ENCODE results near the gene ZNF467. TPM values are rescaled to one million over a fixed set of nuclear protein-coding genes. Genes with fewer than 3 reads are reported as not detected.
A peak's percentile ranks its signal among the peaks of the same experiment; 100 is the strongest.

The ZNF467 gene
- total and polyA plus RNA-seq, 2 donors (not counting 1 experiment from before 2014, with no cell fraction given): 0.39 to 1.1 TPM

GRCh38 chr7:149764481-149765398 is 8.6 kb downstream of the ZNF467 start:
- no peaks in the 10 kb centered on the region for H3K4me1 Mint-ChIP-seq
- TF ChIP-seq EZH2 (IDR thresholded peaks at IDR 0.05; ENCODE audit: borderline replicate concordance, insufficient read depth, low read depth, low read length, poor library complexity, severe bottlenecking) (no peak), CTCF (IDR thresholded peaks at IDR 0.05) (no peak)
- H3K4me3 Mint-ChIP-seq: no peak overlapping the region
- Histone ChIP-seq H3K27me3 (replicated peaks in 1 of 4; ENCODE audit: control extremely low read depth in 1 of 4, control insufficient read depth in 3 of 4, insufficient read depth in 4 of 4, low read length in 3 of 4) (peaks cover 0 to 10% (median 0%) of the 10 kb centered on the region in 4 experiments), H3K4me2 (replicated peaks; ENCODE audit: low read depth, low read length, poor library complexity, severe bottlenecking) (no peak overlapping the region), H2AFZ (ENCODE audit: insufficient read depth, low read depth, low read length, poor library complexity, severe bottlenecking) (no peak overlapping the region), H3K9me3 (ENCODE audit: control extremely low read depth in 1 of 3, control insufficient read depth in 2 of 3, insufficient read depth in 1 of 3, low read length in 2 of 3) (peaks cover 0 to 3% (median 0%) of the 10 kb centered on the region in 3 donors), H4K20me1 (ENCODE audit: control insufficient read depth, insufficient read depth, low read length, poor library complexity, severe bottlenecking) (no peaks in the 10 kb centered on the region), H3K9ac (ENCODE audit: low read length) (no peak overlapping the region), H3K36me3 (replicated peaks in 1 of 2; ENCODE audit: control extremely low read depth in 1 of 2, control insufficient read depth in 1 of 2, extremely low read depth in 1 of 2, insufficient read depth in 2 of 2, low read length in 1 of 2) (no peaks in the 10 kb centered on the region), H3K27ac (ENCODE audit: low read length in 2 of 2) (no peak overlapping the region), H3K4me1 (ENCODE audit: control insufficient read depth in 2 of 2, insufficient read depth in 2 of 2, low read length in 2 of 2) (no peaks in the 10 kb centered on the region), H3K4me3 (ENCODE audit: control extremely low read depth in 1 of 5, extremely low read depth in 1 of 5, insufficient read depth in 1 of 5, low read depth in 2 of 5, low read length in 4 of 5) (no peak overlapping the region), H3K79me2 (ENCODE audit: control insufficient read depth, insufficient read depth, low read length) (no peaks in the 10 kb centered on the region)
- ATAC-seq (ENCODE audit: low read depth): no peak
- no peak overlapping the region for H3K27ac Mint-ChIP-seq
- intact Hi-C loops (cut with micrococcal nuclease): no loop called here
- ChIA-PET POLR2A (no interaction called here), CTCF (no interaction called here)
- no peak for DNase-seq
- H3K9me3 Mint-ChIP-seq (ENCODE audit: insufficient read depth): no peaks in the 10 kb centered on the region
- WGBS (ENCODE audit: insufficient coverage): 98% methylated on average over 96 of the region's 96 CpGs
- H3K27me3 Mint-ChIP-seq: peaks cover 21% of the 10 kb centered on the region

GRCh38 chr7:149763563-149764240 is 9.7 kb downstream of the ZNF467 start:
- ATAC-seq (ENCODE audit: low read depth) (no peak), DNase-seq (no peak)
- H3K4me3 Mint-ChIP-seq: no peak overlapping the region
- no peaks in the 10 kb centered on the region for H4K20me1 ChIP-seq (ENCODE audit: control insufficient read depth, insufficient read depth, low read length, poor library complexity, severe bottlenecking)
- H3K36me3 ChIP-seq (replicated peaks in 1 of 2; ENCODE audit: control extremely low read depth in 1 of 2, control insufficient read depth in 1 of 2, extremely low read depth in 1 of 2, insufficient read depth in 2 of 2, low read length in 1 of 2): no peaks in the 10 kb centered on the region
- ChIA-PET POLR2A (no interaction called here), CTCF (no interaction called here)
- H3K27ac Mint-ChIP-seq: peak overlapping the region; percentile 15
- intact Hi-C loops (cut with micrococcal nuclease): no loop called here
- H3K27me3 Mint-ChIP-seq: peaks cover 28% of the 10 kb centered on the region
- H3K4me1 ChIP-seq (ENCODE audit: control insufficient read depth in 2 of 2, insufficient read depth in 2 of 2, low read length in 2 of 2): no peaks in the 10 kb centered on the region
- peaks cover 0 to 3% (median 0%) of the 10 kb centered on the region in 3 donors for H3K9me3 ChIP-seq (ENCODE audit: control extremely low read depth in 1 of 3, control insufficient read depth in 2 of 3, insufficient read depth in 1 of 3, low read length in 2 of 3)
- no peak overlapping the region for H3K4me2 ChIP-seq (replicated peaks; ENCODE audit: low read depth, low read length, poor library complexity, severe bottlenecking)
- H3K27me3 ChIP-seq (replicated peaks in 1 of 4; ENCODE audit: control extremely low read depth in 1 of 4, control insufficient read depth in 3 of 4, insufficient read depth in 4 of 4, low read length in 3 of 4): peaks cover 0 to 1% (median 0%) of the 10 kb centered on the region in 4 experiments
- no peak for TF ChIP-seq CTCF (IDR thresholded peaks at IDR 0.05)
- TF ChIP-seq EZH2 (IDR thresholded peaks at IDR 0.05; ENCODE audit: borderline replicate concordance, insufficient read depth, low read depth, low read length, poor library complexity, severe bottlenecking): no peak
- no peak overlapping the region for H3K27ac ChIP-seq (ENCODE audit: low read length in 2 of 2)
- H3K4me3 ChIP-seq (ENCODE audit: control extremely low read depth in 1 of 5, extremely low read depth in 1 of 5, insufficient read depth in 1 of 5, low read depth in 2 of 5, low read length in 4 of 5): no peak overlapping the region
- H2AFZ ChIP-seq (ENCODE audit: insufficient read depth, low read depth, low read length, poor library complexity, severe bottlenecking): no peak overlapping the region
- no peaks in the 10 kb centered on the region for H3K9me3 Mint-ChIP-seq (ENCODE audit: insufficient read depth)
- 94% methylated on average over 18 of the region's 22 CpGs for WGBS (ENCODE audit: insufficient coverage)
- H3K79me2 ChIP-seq (ENCODE audit: control insufficient read depth, insufficient read depth, low read length): no peaks in the 10 kb centered on the region
- no peaks in the 10 kb centered on the region for H3K4me1 Mint-ChIP-seq
- H3K9ac ChIP-seq (ENCODE audit: low read length): no peak overlapping the region

All from B cell (primary cell).